Suprapubic skin (tissue), 4 donors: ENCODE data around the gene HSPA8. TPM values are rescaled to one million over a fixed set of nuclear protein-coding genes. Genes with fewer than 3 reads are reported as not detected.
"Not testable (repeated sequence)": the region's sequence is repeated elsewhere in the genome, so short reads cannot be mapped to it uniquely, and the experiment has no call there.

Experiments used
- DNase-seq, 2 donors: peaks; one replicate each; pipeline ENCODE4 v3.0.0-alpha.2; 2019; ENCODE audit warnings: low spot score in 2 of 2
- H3K27ac ChIP-seq: fragments of 200-600 bp; sonication (generic); one replicate; pipeline ENCODE4 v1.5.1; 2019
- H3K27me3 ChIP-seq: fragments of 200-600 bp; sonication (generic); one replicate; pipeline ENCODE4 v1.5.1; 2019
- H3K36me3 ChIP-seq: fragments of 200-600 bp; sonication (generic); one replicate; pipeline ENCODE4 v1.5.1; 2019
- H3K4me1 ChIP-seq: fragments of 200-600 bp; sonication (generic); one replicate; pipeline ENCODE4 v1.5.1; 2019
- H3K4me3 ChIP-seq: fragments of 200-600 bp; sonication (generic); one replicate; pipeline ENCODE4 v1.5.1; 2019; ENCODE audit warnings: mild to moderate bottlenecking
- H3K9me3 ChIP-seq: fragments of 200-600 bp; sonication (generic); one replicate; pipeline ENCODE4 v1.5.1; 2019
- EP300 ChIP-seq: sonication (generic); formaldehyde crosslinking; IDR thresholded peaks from one replicate; pipeline ENCODE4 v1.6.1; 2017; ENCODE audit warnings: antibody characterized with exemption
- POLR2A ChIP-seq, 2 donors: fragments of 450-650 bp; IDR thresholded peaks; one replicate each; pipeline ENCODE4 v1.6.1; 2017; ENCODE audit warnings: antibody characterized with exemption in 2 of 2, mild to moderate bottlenecking in 2 of 2, moderate library complexity in 2 of 2
- POLR2AphosphoS5 ChIP-seq, 3 donors: sonication (generic); formaldehyde crosslinking; IDR thresholded peaks; one replicate each; pipeline ENCODE4 v1.6.1; 2017; ENCODE audit warnings: antibody characterized with exemption in 3 of 3
- WGBS: methylation state at CpG from one replicate; pipeline ENCODE4 v1.1.5; 2018; 5-methylcytosine and 5-hydroxymethylcytosine counted together
- total RNA-seq, 4 donors: library from RNA; depleted of rRNA; stranded (reverse); fragments of >200 nt; gene quantifications; one replicate each; pipeline ENCODE4 v1.1.0, GENCODE V29; 2016
- TF ChIP-seq, protein P1 (sequence below), 2 donors: fragments of 200-600 bp in 1 of 2; fragments of 450-650 bp in 1 of 2; sonication (generic) in 1 of 2; IDR thresholded peaks; one replicate each; pipeline ENCODE4 v1.5.1; 2016 to 2019; ENCODE audit warnings: antibody characterized with exemption in 2 of 2, mild to moderate bottlenecking in 1 of 2, moderate library complexity in 1 of 2

The HSPA8 gene
- total RNA-seq, 4 donors from 2014 or later: 212 to 708 (median 560) TPM

DNA sequence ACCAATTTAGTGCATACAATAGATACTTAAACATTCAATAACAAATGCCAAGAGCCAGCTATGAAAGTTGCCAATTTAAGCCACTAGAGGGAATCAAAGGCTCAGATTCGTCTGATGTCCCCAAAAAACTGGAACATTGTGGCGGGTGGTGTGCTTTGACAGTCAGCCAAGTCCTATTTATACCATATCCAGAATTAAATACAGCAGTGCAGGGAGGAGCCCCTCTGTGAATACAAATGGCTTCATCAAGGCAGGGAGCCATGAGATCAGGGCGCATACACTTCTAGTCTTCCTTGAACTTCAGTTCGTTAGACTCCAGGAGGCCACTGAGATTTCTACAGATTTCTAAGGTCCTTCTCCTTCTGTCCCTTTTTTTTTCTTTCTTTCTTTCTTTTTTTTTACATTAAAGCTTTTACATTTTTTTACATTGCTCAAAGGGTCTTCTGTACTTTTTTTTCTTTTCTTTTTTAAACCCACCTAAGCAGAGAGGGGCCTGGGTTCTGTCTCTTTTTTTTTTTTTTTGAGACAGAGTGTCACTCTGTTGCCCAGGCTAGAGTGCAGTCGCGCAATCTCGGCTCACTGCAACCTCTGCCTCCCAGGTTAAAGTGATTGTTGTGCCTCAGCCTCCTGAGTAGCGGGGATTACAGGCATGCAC lies 41.5 kb upstream of the HSPA8 start:
- no peak overlapping the region for H3K4me3 ChIP-seq
- H3K36me3 ChIP-seq: no peaks in the 10 kb centered on the region
- peaks cover 2% of the 10 kb centered on the region for H3K27me3 ChIP-seq
- WGBS: 50% methylated on average over 8 of the region's 8 CpGs
- no peaks in the 10 kb centered on the region for H3K9me3 ChIP-seq
- no peak overlapping the region for H3K27ac ChIP-seq
- TF ChIP-seq, protein P1, sequence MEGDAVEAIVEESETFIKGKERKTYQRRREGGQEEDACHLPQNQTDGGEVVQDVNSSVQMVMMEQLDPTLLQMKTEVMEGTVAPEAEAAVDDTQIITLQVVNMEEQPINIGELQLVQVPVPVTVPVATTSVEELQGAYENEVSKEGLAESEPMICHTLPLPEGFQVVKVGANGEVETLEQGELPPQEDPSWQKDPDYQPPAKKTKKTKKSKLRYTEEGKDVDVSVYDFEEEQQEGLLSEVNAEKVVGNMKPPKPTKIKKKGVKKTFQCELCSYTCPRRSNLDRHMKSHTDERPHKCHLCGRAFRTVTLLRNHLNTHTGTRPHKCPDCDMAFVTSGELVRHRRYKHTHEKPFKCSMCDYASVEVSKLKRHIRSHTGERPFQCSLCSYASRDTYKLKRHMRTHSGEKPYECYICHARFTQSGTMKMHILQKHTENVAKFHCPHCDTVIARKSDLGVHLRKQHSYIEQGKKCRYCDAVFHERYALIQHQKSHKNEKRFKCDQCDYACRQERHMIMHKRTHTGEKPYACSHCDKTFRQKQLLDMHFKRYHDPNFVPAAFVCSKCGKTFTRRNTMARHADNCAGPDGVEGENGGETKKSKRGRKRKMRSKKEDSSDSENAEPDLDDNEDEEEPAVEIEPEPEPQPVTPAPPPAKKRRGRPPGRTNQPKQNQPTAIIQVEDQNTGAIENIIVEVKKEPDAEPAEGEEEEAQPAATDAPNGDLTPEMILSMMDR (IDR thresholded peaks at IDR 0.05): peak; percentile 48 to 54
- no peak for TF ChIP-seq POLR2A (IDR thresholded peaks at IDR 0.05)
- peaks cover 9% of the 10 kb centered on the region for H3K4me1 ChIP-seq
- DNase-seq: peak; percentile 74 to 83

DNA sequence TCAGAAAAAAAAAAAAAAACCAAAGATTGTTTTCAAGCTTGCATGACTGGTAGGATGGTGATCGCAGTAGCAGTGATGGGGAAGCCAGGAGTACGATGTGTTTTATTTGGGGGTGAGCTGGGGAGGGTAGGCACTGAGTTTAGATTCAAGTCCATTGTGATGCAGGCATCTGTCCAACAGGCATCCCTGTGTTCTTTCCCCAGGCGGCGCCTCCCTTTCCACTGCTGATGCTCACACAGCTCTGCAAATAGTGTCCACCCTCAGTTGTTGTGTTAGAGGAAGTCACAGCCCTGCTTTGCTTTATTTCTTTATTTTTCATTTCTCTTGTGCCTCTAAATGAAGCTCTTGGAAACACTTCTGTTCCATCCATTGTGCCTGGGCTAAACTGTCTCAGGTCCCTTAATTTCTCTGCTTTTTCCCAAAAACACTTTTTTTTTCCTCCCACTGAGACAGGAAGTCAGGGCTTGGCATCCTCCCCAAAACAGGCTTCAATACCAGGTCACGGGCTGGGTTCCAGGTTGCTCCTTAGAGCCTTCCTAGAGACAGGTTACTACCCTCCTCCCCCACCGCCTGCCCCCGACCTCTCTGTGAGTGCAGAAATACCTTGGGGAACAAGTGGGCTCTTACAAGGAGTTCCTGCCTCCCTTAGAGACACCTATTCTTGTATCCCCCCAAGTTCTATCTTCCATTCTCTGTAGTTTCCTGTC lies 38.6 kb upstream of the HSPA8 start:
- Histone ChIP-seq H3K4me3 (no peak overlapping the region), H3K4me1 (peaks cover 9% of the 10 kb centered on the region), H3K36me3 (no peaks in the 10 kb centered on the region), H3K27ac (peak overlapping the region; percentile 8), H3K27me3 (no peaks in the 10 kb centered on the region), H3K9me3 (no peaks in the 10 kb centered on the region)
- DNase-seq: no peak
- WGBS: 60% methylated on average over 7 of the region's 7 CpGs
- no peak for TF ChIP-seq POLR2A (IDR thresholded peaks at IDR 0.05)
- TF ChIP-seq EP300: no peak
- TF ChIP-seq, protein P1 (IDR thresholded peaks at IDR 0.05): no peak
- no peak for TF ChIP-seq POLR2AphosphoS5 (IDR thresholded peaks at IDR 0.05)

DNA sequence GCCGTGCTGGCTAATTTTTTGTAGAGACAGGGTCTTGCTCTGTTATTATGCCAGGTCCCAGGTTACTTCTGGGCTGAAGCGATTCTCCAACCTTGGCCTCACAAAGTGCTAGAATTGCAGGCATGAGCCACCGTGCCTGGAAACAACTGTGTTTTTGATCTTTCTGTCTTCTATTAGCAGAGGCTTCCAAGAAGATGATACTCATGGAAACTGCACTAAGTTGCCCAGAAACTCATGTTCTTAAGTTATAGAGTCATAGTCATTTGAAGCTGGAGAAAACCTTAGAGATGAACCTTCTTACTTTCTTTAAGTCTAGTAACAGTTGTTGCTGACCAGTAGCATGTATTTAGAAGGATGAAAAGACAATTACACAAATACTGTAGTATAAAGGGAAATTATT lies 37.1 kb upstream of the HSPA8 start:
- TF ChIP-seq POLR2AphosphoS5 (IDR thresholded peaks at IDR 0.05) (no peak), POLR2A (IDR thresholded peaks at IDR 0.05) (no peak), EP300 (no peak)
- TF ChIP-seq, protein P1 (IDR thresholded peaks at IDR 0.05): no peak
- Histone ChIP-seq H3K27me3 (no peaks in the 10 kb centered on the region), H3K9me3 (no peaks in the 10 kb centered on the region), H3K4me1 (peaks cover 9% of the 10 kb centered on the region), H3K4me3 (no peak overlapping the region), H3K27ac (no peak overlapping the region), H3K36me3 (no peaks in the 10 kb centered on the region)
- no peak for DNase-seq
- 87% methylated on average over 3 of the region's 3 CpGs for WGBS

DNA sequence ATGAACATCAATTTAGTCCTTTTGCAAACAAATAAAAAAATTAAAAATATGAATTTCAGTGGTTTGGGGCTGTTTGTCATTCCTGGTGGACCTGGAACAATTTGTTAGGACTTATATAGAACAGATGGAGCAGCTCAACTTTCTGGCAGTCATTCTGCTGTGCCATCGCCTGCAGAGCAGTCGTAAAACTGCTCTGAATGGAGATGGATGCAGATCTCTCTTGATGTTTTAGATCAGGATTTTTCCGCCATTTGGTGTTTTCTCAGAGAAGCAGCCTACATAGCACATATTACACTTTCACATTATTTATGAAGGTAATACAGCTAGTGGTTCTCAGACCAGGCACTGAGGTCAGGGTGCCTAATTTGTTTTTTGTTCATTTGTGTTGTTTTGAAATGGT lies 31.8 kb upstream of the HSPA8 start:
- H3K27me3 ChIP-seq: no peaks in the 10 kb centered on the region
- TF ChIP-seq POLR2AphosphoS5 (IDR thresholded peaks at IDR 0.05): no peak
- TF ChIP-seq, protein P1 (IDR thresholded peaks at IDR 0.05): no peak
- TF ChIP-seq EP300: no peak
- no peak for TF ChIP-seq POLR2A (IDR thresholded peaks at IDR 0.05)
- H3K4me1 ChIP-seq: no peaks in the 10 kb centered on the region
- WGBS: 79% methylated on average over 3 of the region's 3 CpGs
- no peak for DNase-seq
- H3K9me3 ChIP-seq: no peaks in the 10 kb centered on the region
- no peaks in the 10 kb centered on the region for H3K36me3 ChIP-seq
- H3K4me3 ChIP-seq: no peak overlapping the region
- no peak overlapping the region for H3K27ac ChIP-seq

DNA sequence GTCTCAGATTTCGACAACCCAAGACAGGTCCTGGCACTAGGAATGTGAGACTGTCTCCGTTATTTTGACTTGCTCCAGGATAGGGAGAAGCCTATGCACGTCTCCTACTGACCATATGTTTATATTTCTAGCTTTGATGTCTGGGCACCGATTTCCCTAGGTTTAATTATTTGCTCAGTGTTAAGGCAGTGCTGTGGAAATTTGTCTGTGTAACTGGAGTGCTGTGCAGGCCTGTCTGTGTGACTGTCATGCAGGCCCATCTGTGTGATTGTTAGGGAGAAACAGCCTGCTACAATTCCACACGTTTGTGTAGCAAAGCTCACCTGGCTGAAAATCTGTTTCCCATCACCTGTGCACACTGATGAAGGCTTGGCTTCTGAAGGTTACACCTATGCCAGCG lies 29.6 kb upstream of the HSPA8 start:
- Histone ChIP-seq H3K27me3 (no peaks in the 10 kb centered on the region), H3K4me3 (no peak overlapping the region), H3K4me1 (no peaks in the 10 kb centered on the region), H3K36me3 (no peaks in the 10 kb centered on the region), H3K9me3 (no peaks in the 10 kb centered on the region), H3K27ac (no peak overlapping the region)
- DNase-seq: no peak
- WGBS: 74% methylated on average over 6 of the region's 6 CpGs
- TF ChIP-seq EP300 (no peak), POLR2A (IDR thresholded peaks at IDR 0.05) (no peak), POLR2AphosphoS5 (IDR thresholded peaks at IDR 0.05) (no peak)
- TF ChIP-seq, protein P1 (IDR thresholded peaks at IDR 0.05): no peak

DNA sequence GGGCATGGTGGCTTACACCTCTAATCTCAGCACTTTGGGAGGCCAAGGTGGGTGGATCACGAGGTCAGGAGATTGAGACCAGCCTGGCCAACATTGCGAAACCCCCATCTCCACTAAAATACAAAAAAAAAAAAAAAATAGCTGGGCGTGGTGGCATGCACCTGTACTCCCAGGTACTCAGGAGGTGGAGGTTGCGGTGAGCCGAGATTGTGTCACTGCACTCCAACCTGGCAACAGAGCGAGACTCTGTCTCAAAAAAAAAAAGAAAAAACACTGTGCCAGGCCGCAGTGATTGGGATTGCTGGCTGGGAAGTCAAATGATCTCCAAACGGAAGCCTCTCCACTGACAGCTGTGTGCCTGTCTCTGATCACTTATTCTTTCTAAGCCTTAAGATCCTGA lies 28.2 kb upstream of the HSPA8 start:
- not testable (repeated sequence) for H3K36me3 ChIP-seq, H3K4me1 ChIP-seq, H3K4me3 ChIP-seq, H3K27me3 ChIP-seq, DNase-seq, H3K9me3 ChIP-seq, H3K27ac ChIP-seq
- WGBS: 85% methylated on average over 8 of the region's 8 CpGs

DNA sequence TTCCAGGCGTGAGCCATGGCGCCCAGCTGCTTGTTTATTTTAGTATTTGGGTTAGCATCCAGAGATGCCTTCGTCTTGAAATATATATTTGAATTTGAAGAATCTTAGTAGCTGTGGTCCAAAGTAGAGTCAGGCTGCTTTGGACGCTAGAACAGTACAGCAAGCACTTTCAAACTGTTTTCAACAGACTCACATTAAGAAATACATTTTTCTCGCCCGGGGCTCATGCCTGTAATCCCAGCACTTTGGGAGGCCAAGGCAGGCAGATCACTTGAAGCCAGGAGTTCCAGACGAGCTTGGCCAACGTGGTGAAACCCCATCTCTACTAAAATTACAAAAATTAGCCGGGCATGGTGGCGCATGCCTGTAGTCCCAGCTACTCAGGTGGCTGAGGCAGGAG lies 27.0 kb upstream of the HSPA8 start:
- H3K4me3 ChIP-seq, H3K4me1 ChIP-seq, H3K9me3 ChIP-seq, DNase-seq, H3K27me3 ChIP-seq, H3K27ac ChIP-seq, H3K36me3 ChIP-seq: not testable (repeated sequence)
- 76% methylated on average over 10 of the region's 10 CpGs for whole genome bisulfite sequencing

DNA sequence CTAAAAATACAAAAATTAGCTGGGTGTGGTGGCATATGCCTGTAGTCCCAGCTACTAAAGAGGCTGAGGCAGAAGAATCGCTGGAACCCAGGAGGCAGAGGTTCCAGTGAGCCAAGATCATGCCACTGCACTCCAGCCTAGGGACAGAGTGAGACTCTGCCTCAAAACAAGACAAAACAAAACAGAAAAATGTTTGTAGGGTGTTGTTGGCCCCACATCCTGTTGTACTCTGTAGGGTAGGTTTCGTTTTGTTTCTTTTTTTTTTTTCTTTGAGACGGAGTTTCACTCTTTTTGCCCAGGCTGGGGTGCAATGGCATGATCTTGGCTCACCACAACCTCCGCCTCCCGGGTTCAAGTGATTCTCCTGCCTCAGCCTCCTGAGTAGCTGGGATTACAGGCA lies 25.7 kb upstream of the HSPA8 start:
- not testable (repeated sequence) for H3K4me3 ChIP-seq, DNase-seq, H3K27me3 ChIP-seq, H3K27ac ChIP-seq, H3K4me1 ChIP-seq, H3K9me3 ChIP-seq, H3K36me3 ChIP-seq
- WGBS: 87% methylated on average over 5 of the region's 5 CpGs
